GM12891 (cell line): ENCODE measurements around the gene MLYCD.
"Not testable (repeated sequence)": the region's sequence is repeated elsewhere in the genome, so short reads cannot be mapped to it uniquely, and the experiment has no call there.

ENCODE experiments used
- DNase-seq: peaks from one replicate; pipeline ENCODE4 v3.0.0; 2011; ENCODE audit warnings: low spot score; ENCODE audit not compliant: insufficient read length
- FAIRE-seq: peaks from 2 replicates; lab custom pipeline; 2011; peaks lifted over from hg19 to GRCh38; lab: Jason Lieb, UNC
- PAX5 ChIP-seq: IDR thresholded peaks from 2 replicates; pipeline ENCODE4 v1.6.1; 2011; ENCODE audit warnings: low read length, moderate library complexity, mild to moderate bottlenecking; ENCODE audit not compliant: insufficient read depth, severe bottlenecking
- POLR2A ChIP-seq: IDR thresholded peaks from 2 replicates; pipeline ENCODE4 v1.6.1; 2011; ENCODE audit warnings: low read depth, low read length, control low read depth
- POLR2AphosphoS5 ChIP-seq: IDR thresholded peaks from 2 replicates; pipeline ENCODE4 v1.6.1; 2011; ENCODE audit warnings: low read depth, low read length, control low read depth
- POU2F2 ChIP-seq: IDR thresholded peaks from 2 replicates; pipeline ENCODE4 v1.6.1; 2011; ENCODE audit warnings: low read depth, mild to moderate bottlenecking, control low read depth, low read length, moderate library complexity
- SPI1 ChIP-seq: IDR thresholded peaks from 2 replicates; pipeline ENCODE4 v1.6.1; 2011; ENCODE audit warnings: low read depth, low read length, control low read depth
- TAF1 ChIP-seq: IDR thresholded peaks from 2 replicates; pipeline ENCODE4 v1.6.1; 2011; ENCODE audit warnings: low read depth, low read length, control low read depth

MLYCD gene

GRCh38 chr16:83946154-83946780 is 47.4 kb downstream of the MLYCD start:
- no peak for TF ChIP-seq POLR2A
- no peak for TF ChIP-seq POU2F2
- TF ChIP-seq SPI1 = no peak
- no peak for TF ChIP-seq PAX5
- TF ChIP-seq TAF1 = no peak
- FAIRE-seq (no peak), DNase-seq (no peak)

GRCh38 chr16:83946781-83947566 is 48.1 kb downstream of the MLYCD start:
- DNase-seq (no peak), FAIRE-seq (no peak)
- TF ChIP-seq POLR2A = no peak
- no peak for TF ChIP-seq POU2F2
- TF ChIP-seq SPI1 = no peak
- TF ChIP-seq POLR2AphosphoS5 = no peak
- TF ChIP-seq TAF1 = no peak
- TF ChIP-seq PAX5 = no peak

DNA sequence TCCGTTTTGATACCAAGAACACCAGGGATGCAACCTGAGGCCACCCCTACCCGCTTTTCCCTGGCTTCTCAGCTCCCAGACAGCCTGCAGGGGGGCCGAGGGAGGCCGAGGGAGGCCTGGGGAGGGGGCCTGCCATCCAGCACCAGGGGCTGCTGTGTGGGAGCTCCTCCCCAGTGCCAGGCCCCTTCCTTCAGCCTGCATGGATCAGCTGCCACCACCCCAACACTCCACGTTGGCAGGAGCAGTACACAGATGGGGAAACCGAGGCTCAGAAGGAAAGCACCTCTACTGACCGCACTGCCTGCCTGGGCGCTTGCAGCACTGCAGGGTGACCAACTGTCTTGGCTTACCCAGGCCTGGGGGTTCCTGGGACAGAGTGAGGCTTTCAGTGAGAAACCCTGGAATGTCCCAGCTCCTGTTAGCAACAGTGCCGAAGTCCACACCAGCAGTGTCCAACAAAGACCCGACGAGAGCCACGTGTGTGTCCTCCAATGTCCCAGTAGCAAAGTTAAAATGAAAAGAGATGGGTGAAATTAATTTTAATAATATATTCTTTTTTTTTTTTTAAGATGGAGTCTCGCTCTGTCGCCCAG is 48.8 kb downstream of the MLYCD start:
- no peak for DNase-seq
- no peak for TF ChIP-seq POLR2AphosphoS5
- no peak for TF ChIP-seq TAF1
- TF ChIP-seq SPI1 = no peak
- no peak for TF ChIP-seq POU2F2
- no peak for TF ChIP-seq POLR2A
- no peak for TF ChIP-seq PAX5
- no peak for FAIRE-seq

GRCh38 chr16:83948914-83949723 is 50.2 kb downstream of the MLYCD start:
- DNase-seq = no peak
- FAIRE-seq = no peak
- TF ChIP-seq PAX5 (no peak), POLR2A (no peak), SPI1 (no peak), TAF1 (no peak), POLR2AphosphoS5 (no peak), POU2F2 (no peak)

- TF ChIP-seq POLR2AphosphoS5 = no peak
- TF ChIP-seq POLR2A = no peak
- no peak for TF ChIP-seq SPI1
- TF ChIP-seq POU2F2 = no peak
- no peak for TF ChIP-seq TAF1
- no peak for FAIRE-seq
- DNase-seq = no peak
Measured at GRCh38 chr16:83949724-83950001, 50.7 kb downstream of the MLYCD start.

GRCh38 chr16:83950862-83951399 is 52.0 kb downstream of the MLYCD start:
- FAIRE-seq, DNase-seq: not testable (repeated sequence)

DNA sequence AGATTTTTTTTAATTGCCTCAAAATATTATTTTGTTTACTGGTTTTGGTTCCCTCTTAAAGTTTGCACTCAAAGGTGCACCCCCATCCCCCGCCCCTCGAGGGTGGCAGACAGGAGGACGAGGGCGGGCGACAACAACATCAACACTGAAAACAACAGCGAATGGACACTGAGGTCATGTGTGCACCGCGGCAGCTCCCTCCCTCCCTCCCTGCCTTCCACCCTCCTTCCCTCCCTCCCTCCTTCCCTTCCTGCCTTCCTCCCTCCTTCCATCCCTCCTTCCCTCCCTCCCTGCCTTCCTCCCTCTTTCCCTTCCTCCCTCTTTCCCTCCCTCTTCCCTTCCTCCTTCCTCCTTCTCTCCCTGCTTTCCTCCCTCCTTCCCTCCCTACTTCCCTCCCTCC is 52.6 kb downstream of the MLYCD start:
- DNase-seq (no peak), FAIRE-seq (no peak)
- no peak for TF ChIP-seq POLR2AphosphoS5
- TF ChIP-seq POLR2A = no peak
- TF ChIP-seq SPI1 = no peak
- no peak for TF ChIP-seq TAF1
- no peak for TF ChIP-seq PAX5
- TF ChIP-seq POU2F2 = no peak

DNA sequence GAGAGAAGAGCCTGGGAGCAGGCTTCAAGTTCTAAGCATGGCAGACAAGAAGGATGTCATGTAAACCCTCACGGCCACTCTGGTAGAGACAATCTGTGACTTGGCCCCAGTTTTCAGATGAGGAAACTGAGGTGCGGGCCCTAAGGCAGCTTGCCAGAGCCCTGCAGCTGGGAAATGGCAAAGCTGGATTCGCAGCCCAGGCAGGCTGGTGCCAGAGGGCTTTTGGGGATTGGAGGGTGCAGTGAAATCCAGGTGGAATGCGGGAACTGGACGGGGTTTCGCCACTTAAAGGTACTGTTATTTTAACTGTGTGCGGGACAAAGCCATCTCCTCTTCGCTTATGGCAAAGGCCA is 53.6 kb downstream of the MLYCD start:
- no peak for TF ChIP-seq POLR2A
- FAIRE-seq (no peak), DNase-seq (no peak)

DNA sequence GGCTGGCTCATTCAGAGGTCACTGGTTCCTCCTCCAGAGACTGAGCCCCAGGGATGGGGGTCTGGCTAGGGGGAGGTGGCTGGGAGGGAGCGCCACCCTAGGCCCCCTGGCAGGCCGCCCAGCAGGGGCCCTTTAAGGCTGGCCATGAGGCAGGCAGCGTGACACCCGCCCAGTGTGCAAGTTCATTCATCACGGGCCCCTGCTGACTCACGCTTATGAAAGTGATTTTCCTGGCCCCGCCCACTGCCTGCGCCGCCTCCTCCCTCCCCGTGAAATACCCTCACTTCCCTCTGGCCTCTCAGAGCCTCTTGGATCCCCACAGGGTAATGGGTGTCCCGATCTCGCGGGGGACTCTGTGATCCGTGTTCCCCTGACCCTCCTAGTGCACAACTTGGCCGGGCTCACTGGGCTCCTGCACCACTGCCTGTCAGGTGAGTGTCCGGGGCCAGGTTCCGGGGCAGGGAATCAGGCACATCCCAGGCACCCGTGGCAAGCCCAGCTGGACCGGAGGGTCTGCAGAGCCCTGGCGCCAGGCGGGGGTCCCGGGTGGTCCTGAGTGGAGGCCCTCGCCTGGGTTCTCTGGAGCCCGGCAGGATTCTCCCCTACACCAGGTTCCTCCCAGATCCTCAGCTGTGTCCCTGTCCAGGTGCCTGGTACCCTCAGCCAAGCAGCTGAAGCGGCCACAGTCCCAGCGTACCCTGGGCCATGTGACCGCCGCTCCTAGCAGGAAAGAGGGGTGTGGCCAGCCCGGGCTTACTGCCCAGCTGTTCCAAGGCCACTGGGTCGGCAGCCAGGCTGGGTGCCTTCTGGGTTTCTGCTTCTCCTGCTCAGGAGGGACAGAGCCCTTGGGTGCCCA is 54.3 kb downstream of the MLYCD start, which contains the start of gene OSGIN1:
Gene OSGIN1, plus strand, starts transcription at position 301 of the 856 bp plus-strand sequence. CDS start 4,432 bp downstream, outside the sequence.
- FAIRE-seq = peak; percentile 13
- TF ChIP-seq POU2F2 (no peak), PAX5 (peak; percentile 29), SPI1 (no peak), POLR2A (no peak)
- peak; percentile 76 for DNase-seq
